SK-N-SH treated with all-trans-retinoic acid at 6 μM for 48 hours (cell line): ENCODE measurements around the gene LEP.

ENCODE experiments used
- ATAC-seq: fragments of 200-7000 bp; cut with Tn5 transposase; 3 replicates; pipeline ENCODE4 v1.9.1; 2020; ENCODE audit warnings: mild to moderate bottlenecking, moderate library complexity
- ARNTL ChIP-seq: fragments of 450-650 bp; formaldehyde crosslinking; IDR thresholded peaks from 2 replicates; pipeline ENCODE4 v1.5.0; 2020; ENCODE audit warnings: low read depth, mild to moderate bottlenecking, moderate library complexity, borderline replicate concordance
- CREB5 ChIP-seq: fragments of 250-450 bp; sonication (Bioruptor Pico); IDR thresholded peaks from 2 replicates; pipeline ENCODE4 v1.5.1; 2020; ENCODE audit warnings: low read depth, mild to moderate bottlenecking, moderate library complexity
- CSDC2 ChIP-seq: fragments of 250-450 bp; sonication (Bioruptor Pico); IDR thresholded peaks from 2 replicates; pipeline ENCODE4 v1.5.0; 2020; ENCODE audit warnings: mild to moderate bottlenecking, moderate library complexity
- ESRRG ChIP-seq: fragments of 250-450 bp; sonication (Bioruptor Pico); IDR thresholded peaks from 2 replicates; pipeline ENCODE4 v1.6.1; 2021; ENCODE audit warnings: mild to moderate bottlenecking
- GLIS3 ChIP-seq: fragments of 250-450 bp; sonication (Bioruptor Pico); IDR thresholded peaks from 2 replicates; pipeline ENCODE4 v1.5.0; 2020; ENCODE audit warnings: mild to moderate bottlenecking, moderate library complexity
- OSR1 ChIP-seq: fragments of 250-450 bp; sonication (Bioruptor Pico); IDR thresholded peaks from 2 replicates; pipeline ENCODE4 v1.8.0; 2022; ENCODE audit warnings: moderate library complexity, mild to moderate bottlenecking, inconsistent platforms
- PATZ1 ChIP-seq: fragments of 250-450 bp; sonication (Bioruptor Pico); IDR thresholded peaks from 2 replicates; pipeline ENCODE4 v1.8.0; 2020; ENCODE audit warnings: mild to moderate bottlenecking, moderate library complexity, borderline replicate concordance
- POU6F1 ChIP-seq: fragments of 250-450 bp; sonication (Bioruptor Pico); IDR thresholded peaks from 2 replicates; pipeline ENCODE4 v1.8.0; 2021; ENCODE audit warnings: low read depth, mild to moderate bottlenecking, moderate library complexity, borderline replicate concordance
- PPARA ChIP-seq: fragments of 250-450 bp; sonication (Bioruptor Pico); IDR thresholded peaks from 2 replicates; pipeline ENCODE4 v1.5.0; 2020; ENCODE audit warnings: mild to moderate bottlenecking, borderline replicate concordance
- RARB ChIP-seq: fragments of 250-450 bp; sonication (Bioruptor Pico); IDR thresholded peaks from 2 replicates; pipeline ENCODE4 v1.8.0; 2021; ENCODE audit warnings: mild to moderate bottlenecking, moderate library complexity
- SNAI2 ChIP-seq: fragments of 250-450 bp; sonication (Bioruptor Pico); IDR thresholded peaks from 2 replicates; pipeline ENCODE4 v1.5.0; 2020; ENCODE audit warnings: mild to moderate bottlenecking, moderate library complexity
- TCF4 ChIP-seq: fragments of 250-450 bp; sonication (Bioruptor Pico); IDR thresholded peaks from 2 replicates; pipeline ENCODE4 v1.8.0; 2021; ENCODE audit warnings: mild to moderate bottlenecking, moderate library complexity, borderline replicate concordance
- TOX ChIP-seq: fragments of 250-450 bp; sonication (Bioruptor Pico); IDR thresholded peaks from 2 replicates; pipeline ENCODE4 v1.8.0; 2021; ENCODE audit warnings: mild to moderate bottlenecking, moderate library complexity, borderline replicate concordance
- TSHZ2 ChIP-seq: fragments of 250-450 bp; sonication (Bioruptor Pico); IDR thresholded peaks from 2 replicates; pipeline ENCODE4 v1.5.0; 2020; ENCODE audit warnings: mild to moderate bottlenecking, moderate library complexity
- ZC3H10 ChIP-seq: fragments of 250-450 bp; sonication (Bioruptor Pico); IDR thresholded peaks from 2 replicates; pipeline ENCODE4 v1.5.1; 2021; ENCODE audit warnings: mild to moderate bottlenecking, moderate library complexity
- ZFP3 ChIP-seq: fragments of 250-450 bp; sonication (Bioruptor Pico); IDR thresholded peaks from 2 replicates; pipeline ENCODE4 v1.5.0; 2020; ENCODE audit warnings: mild to moderate bottlenecking, moderate library complexity
- ZFP30 ChIP-seq: fragments of 450-650 bp; formaldehyde crosslinking; IDR thresholded peaks from 2 replicates; pipeline ENCODE4 v1.5.0; 2022; ENCODE audit warnings: mild to moderate bottlenecking, moderate library complexity
- ZNF565 ChIP-seq: fragments of 450-650 bp; formaldehyde crosslinking; conservative IDR thresholded peaks from 2 replicates; pipeline ENCODE4 v1.5.0; 2020; ENCODE audit warnings: low read depth, mild to moderate bottlenecking, moderate library complexity
- ZNF70 ChIP-seq: fragments of 450-650 bp; formaldehyde crosslinking; IDR thresholded peaks from 2 replicates; pipeline ENCODE4 v1.5.0; 2020; ENCODE audit warnings: mild to moderate bottlenecking, moderate library complexity
- ZNF8 ChIP-seq: fragments of 450-650 bp; formaldehyde crosslinking; IDR thresholded peaks from 2 replicates; pipeline ENCODE4 v1.5.0; 2020; ENCODE audit warnings: mild to moderate bottlenecking, moderate library complexity
- TF ChIP-seq, protein P1 (sequence below): fragments of 250-450 bp; sonication (Bioruptor Pico); IDR thresholded peaks from 2 replicates; pipeline ENCODE4 v1.5.1; 2021; ENCODE audit warnings: mild to moderate bottlenecking, moderate library complexity

Gene LEP

GRCh38 chr7:128247108-128247507 is 6.0 kb downstream of the LEP start (continued):
- TF ChIP-seq TSHZ2 (CRISPR knock-in tag) (no peak), OSR1 (no peak), ZNF70 (no peak)

DNA sequence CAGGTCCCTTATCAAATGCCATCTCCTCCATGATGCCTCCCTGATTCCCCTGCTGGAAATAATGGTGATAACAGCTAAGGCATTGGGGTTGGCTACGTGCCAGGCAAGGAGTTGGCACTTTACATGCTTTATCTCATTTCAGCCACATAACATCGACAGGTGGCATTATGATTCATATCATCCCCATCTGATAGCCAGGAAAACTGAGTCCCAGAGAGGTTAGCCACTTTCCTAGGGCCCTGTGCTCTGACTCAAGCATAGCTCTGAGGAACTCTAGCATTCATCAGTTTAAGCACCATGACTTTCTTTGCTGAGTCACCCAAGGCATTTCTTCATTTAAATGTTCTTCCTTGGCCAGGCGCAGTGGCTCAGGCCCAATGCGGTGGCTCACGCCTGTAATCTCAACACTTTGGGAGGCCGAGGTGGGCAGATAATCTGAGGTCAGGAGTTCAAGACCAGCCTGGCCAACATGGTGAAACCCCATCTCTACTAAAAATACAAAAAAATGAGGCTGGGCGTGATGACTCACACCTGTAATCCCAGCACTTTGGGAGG is 6.6 kb downstream of the LEP start:
- ATAC-seq = no peak; the same call in 2 of the 3 replicates
- TF ChIP-seq ZFP30 (CRISPR knock-in tag) (no peak), RARB (CRISPR knock-in tag) (no peak), PPARA (CRISPR knock-in tag) (no peak), ZNF8 (no peak), ARNTL (no peak), TOX (CRISPR knock-in tag) (no peak), ZFP3 (CRISPR knock-in tag) (no peak)

DNA sequence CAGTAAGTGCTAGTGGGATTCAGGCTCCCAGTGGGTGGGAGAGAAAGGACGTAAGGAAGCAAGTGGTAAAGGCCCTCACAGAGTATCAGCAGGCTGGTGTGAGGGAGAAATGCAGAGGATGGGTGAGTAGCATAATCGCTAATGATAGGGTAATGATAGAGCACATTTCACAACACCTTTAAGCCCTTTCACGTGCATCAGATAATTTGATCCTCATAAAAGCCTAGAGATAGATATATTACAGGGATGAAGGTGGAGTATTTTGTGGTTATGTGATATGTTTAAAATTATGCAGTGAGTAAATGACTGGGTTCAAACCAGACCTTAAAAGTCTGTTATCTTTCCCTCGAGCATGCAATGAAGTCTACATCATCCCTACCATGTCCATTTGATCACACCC is 10.3 kb downstream of the LEP start:
- no peak for TF ChIP-seq POU6F1 (CRISPR knock-in tag)
- TF ChIP-seq ZFP30 (CRISPR knock-in tag) = no peak
- TF ChIP-seq ZC3H10 (CRISPR knock-in tag) = no peak
- TF ChIP-seq ESRRG (CRISPR knock-in tag) = no peak
- TF ChIP-seq ZNF565 (CRISPR knock-in tag) = no peak
- TF ChIP-seq TSHZ2 (CRISPR knock-in tag) = no peak
- no peak for TF ChIP-seq OSR1
- no peak for TF ChIP-seq ARNTL
- TF ChIP-seq, protein P1, sequence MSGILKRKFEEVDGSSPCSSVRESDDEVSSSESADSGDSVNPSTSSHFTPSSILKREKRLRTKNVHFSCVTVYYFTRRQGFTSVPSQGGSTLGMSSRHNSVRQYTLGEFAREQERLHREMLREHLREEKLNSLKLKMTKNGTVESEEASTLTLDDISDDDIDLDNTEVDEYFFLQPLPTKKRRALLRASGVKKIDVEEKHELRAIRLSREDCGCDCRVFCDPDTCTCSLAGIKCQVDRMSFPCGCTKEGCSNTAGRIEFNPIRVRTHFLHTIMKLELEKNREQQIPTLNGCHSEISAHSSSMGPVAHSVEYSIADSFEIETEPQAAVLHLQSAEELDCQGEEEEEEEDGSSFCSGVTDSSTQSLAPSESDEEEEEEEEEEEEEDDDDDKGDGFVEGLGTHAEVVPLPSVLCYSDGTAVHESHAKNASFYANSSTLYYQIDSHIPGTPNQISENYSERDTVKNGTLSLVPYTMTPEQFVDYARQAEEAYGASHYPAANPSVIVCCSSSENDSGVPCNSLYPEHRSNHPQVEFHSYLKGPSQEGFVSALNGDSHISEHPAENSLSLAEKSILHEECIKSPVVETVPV (CRISPR knock-in tag) = no peak
- no peak for TF ChIP-seq TCF4
- TF ChIP-seq RARB (CRISPR knock-in tag) = no peak
- TF ChIP-seq PATZ1 (CRISPR knock-in tag) = no peak
- no peak for TF ChIP-seq CREB5 (CRISPR knock-in tag)
- TF ChIP-seq TOX (CRISPR knock-in tag) = no peak
- no peak for TF ChIP-seq ZNF70
- TF ChIP-seq PPARA (CRISPR knock-in tag) = no peak
- TF ChIP-seq GLIS3 (CRISPR knock-in tag) = no peak
- TF ChIP-seq CSDC2 (CRISPR knock-in tag) = no peak
- TF ChIP-seq SNAI2 = no peak
- no peak for ATAC-seq
